Ascending aorta (tissue), 2 donors: ENCODE data around the gene ALOXE3. TPM values are rescaled to one million over a fixed set of nuclear protein-coding genes. Genes with fewer than 3 reads are reported as not detected.

Source experiments
- DNase-seq, 2 donors: peaks; one replicate each; pipeline ENCODE4 v3.0.0-alpha.2; 2019; ENCODE audit warnings: low spot score in 2 of 2
- H3K27ac ChIP-seq, 2 donors: fragments of 200-600 bp; sonication (generic); one replicate each; pipeline ENCODE4 v1.5.1; 2016 to 2017; ENCODE audit warnings: mild to moderate bottlenecking in 1 of 2
- H3K27me3 ChIP-seq: fragments of 200-600 bp; sonication (generic); one replicate; pipeline ENCODE4 v1.5.1; 2017
- H3K36me3 ChIP-seq, 2 donors: fragments of 200-600 bp; sonication (generic); one replicate each; pipeline ENCODE4 v1.5.1; 2016
- H3K4me1 ChIP-seq, 2 donors: fragments of 200-600 bp; sonication (generic); one replicate each; pipeline ENCODE4 v1.5.1; 2016 to 2017; ENCODE audit warnings: mild to moderate bottlenecking in 1 of 2
- H3K4me3 ChIP-seq, 2 donors: fragments of 200-600 bp; sonication (generic); one replicate each; pipeline ENCODE4 v1.5.1; 2016 to 2017; ENCODE audit warnings: mild to moderate bottlenecking in 1 of 2
- H3K9me3 ChIP-seq, 2 donors: fragments of 200-600 bp; sonication (generic); one replicate each; pipeline ENCODE4 v1.5.1; 2016
- intact Hi-C: fragments of 100-400 bp; cut with DNase I; formaldehyde crosslinking; loops from one replicate; pipeline ENCODE4 v1.15.1; 2023
- total RNA-seq: library from RNA; depleted of rRNA; stranded (reverse); fragments of >200 nt; gene quantifications from one replicate; pipeline ENCODE4 v1.1.0, GENCODE V29; 2016
- TF ChIP-seq, protein P1 (sequence below), 3 experiments: fragments of 200-600 bp in 2 of 3; fragments of 450-650 bp in 1 of 3; sonication (generic) in 2 of 3; IDR thresholded peaks; one replicate each; pipeline ENCODE4 v1.5.1; 2016 to 2019; ENCODE audit warnings: antibody characterized with exemption in 3 of 3, mild to moderate bottlenecking in 1 of 3, moderate library complexity in 1 of 3

Gene ALOXE3
- total RNA-seq, 1 donor from 2014 or later, result not detected

DNA sequence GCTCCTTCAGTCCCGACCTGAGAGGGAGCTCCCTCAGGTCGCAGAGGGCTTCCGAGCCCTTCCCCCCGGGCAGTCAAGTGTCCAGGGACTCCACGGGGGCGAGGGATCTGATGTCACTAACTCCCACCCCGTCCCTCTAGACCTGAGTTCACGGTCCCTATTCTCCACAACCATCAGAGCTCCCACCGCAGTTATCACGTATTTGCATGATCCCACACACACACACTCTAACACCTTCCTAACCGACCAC lies 37.6 kb upstream of the ALOXE3 start:
- intact Hi-C loops, result loop anchor here (1.0 to 5.0 kb wide), 3 partner anchors 37 to 674 kb away; partner anchors contain the start of genes POLR2A and SLC35G6
- H3K4me3 ChIP-seq, result peak overlapping the region; percentile 77 to 90
- TF ChIP-seq, protein P1, sequence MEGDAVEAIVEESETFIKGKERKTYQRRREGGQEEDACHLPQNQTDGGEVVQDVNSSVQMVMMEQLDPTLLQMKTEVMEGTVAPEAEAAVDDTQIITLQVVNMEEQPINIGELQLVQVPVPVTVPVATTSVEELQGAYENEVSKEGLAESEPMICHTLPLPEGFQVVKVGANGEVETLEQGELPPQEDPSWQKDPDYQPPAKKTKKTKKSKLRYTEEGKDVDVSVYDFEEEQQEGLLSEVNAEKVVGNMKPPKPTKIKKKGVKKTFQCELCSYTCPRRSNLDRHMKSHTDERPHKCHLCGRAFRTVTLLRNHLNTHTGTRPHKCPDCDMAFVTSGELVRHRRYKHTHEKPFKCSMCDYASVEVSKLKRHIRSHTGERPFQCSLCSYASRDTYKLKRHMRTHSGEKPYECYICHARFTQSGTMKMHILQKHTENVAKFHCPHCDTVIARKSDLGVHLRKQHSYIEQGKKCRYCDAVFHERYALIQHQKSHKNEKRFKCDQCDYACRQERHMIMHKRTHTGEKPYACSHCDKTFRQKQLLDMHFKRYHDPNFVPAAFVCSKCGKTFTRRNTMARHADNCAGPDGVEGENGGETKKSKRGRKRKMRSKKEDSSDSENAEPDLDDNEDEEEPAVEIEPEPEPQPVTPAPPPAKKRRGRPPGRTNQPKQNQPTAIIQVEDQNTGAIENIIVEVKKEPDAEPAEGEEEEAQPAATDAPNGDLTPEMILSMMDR (IDR thresholded peaks at IDR 0.05), result no peak
- DNase-seq, result no peak
- H3K36me3 ChIP-seq, result peaks cover 22 to 24% of the 10 kb centered on the region in 2 donors
- peak overlapping the region; percentile 99 for H3K27ac ChIP-seq
- H3K4me1 ChIP-seq, result peaks cover 8 to 41% of the 10 kb centered on the region in 2 donors
- no peaks in the 10 kb centered on the region for H3K27me3 ChIP-seq
- H3K9me3 ChIP-seq, result no peaks in the 10 kb centered on the region

DNA sequence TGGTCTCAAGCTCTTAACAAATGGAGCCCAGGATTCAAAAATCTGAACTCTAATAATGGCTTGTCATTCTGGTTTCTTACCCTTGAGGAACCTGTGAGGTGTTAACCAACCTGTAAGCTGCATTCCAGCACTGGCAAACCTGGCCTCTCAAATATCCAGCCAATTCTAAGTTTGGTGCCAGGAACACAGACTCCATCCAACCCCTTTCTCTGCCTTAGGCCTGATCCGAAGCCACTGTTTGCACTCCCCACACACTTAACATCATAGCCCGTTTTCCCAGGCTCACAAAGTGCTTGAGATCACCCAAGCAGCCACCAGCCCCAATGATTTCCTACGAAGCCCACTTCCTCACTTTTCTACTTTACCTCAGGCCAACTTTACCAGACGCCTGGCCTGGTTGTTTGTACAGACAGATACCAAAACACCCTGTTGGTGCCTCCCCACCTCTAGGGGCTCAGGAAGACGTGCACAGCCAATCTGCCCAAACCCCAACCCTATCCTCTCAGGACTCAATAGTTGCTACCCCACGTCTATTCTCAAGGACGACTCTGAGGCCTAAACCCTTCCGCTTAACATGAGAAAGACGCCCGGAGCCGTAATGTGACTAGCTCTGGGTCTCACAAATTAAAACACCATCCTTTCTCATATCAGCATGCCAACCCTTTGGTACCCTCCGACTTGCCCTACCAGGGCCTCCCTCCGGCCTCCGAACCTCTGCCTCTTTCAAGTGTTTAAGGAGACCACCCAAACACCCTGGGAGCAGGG lies 37.1 kb upstream of the ALOXE3 start:
- TF ChIP-seq, protein P1 (IDR thresholded peaks at IDR 0.05), result no peak
- Histone ChIP-seq H3K4me3 (peak overlapping the region; percentile 77 to 90), H3K9me3 (no peaks in the 10 kb centered on the region), H3K4me1 (peaks cover 12 to 41% of the 10 kb centered on the region in 2 donors), H3K27me3 (no peaks in the 10 kb centered on the region), H3K36me3 (peaks cover 23 to 24% of the 10 kb centered on the region in 2 donors), H3K27ac (peak overlapping the region; percentile 99)
- intact Hi-C loops, result loop anchor here (5.0 kb wide), 2 partner anchors 313 to 673 kb away; partner anchors contain the start of genes POLR2A and SLC35G6
- DNase-seq, result no peak

DNA sequence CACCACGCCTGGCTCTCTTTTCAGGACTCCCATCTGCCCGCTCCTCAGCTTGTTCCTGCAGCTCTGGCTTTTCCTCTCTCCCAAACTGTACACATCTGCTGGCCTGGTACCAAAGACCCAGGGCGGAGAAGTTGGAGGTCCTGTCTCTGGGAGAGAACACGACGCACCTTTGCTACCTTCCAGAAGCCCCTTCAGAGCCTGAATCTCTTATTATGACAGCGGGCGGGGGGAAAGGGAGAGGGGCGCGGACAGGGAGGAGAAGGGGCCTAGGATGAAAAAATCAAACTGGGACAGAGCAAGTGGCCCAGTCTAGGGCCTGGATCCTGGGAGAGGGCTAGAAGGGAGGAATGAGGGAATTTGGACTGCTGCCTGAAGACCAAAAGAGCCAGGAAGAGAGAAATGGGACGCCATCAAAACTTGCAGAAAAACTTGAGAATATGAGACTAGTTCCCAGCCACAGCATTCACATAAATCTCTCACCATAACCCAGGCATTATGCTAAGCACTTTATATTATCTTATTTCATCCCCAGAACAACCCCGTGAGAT lies 36.4 kb upstream of the ALOXE3 start:
- H3K9me3 ChIP-seq, result no peaks in the 10 kb centered on the region
- intact Hi-C loops, result loop anchor here (1.0 to 5.0 kb wide), 3 partner anchors 33 to 672 kb away; partner anchors contain the start of genes POLR2A and SLC35G6
- peak overlapping the region; percentile 77 to 90 for H3K4me3 ChIP-seq
- no peak for DNase-seq
- H3K4me1 ChIP-seq, result peaks cover 15 to 47% of the 10 kb centered on the region in 2 donors
- peaks cover 26 to 31% of the 10 kb centered on the region in 2 donors for H3K36me3 ChIP-seq
- H3K27me3 ChIP-seq, result no peaks in the 10 kb centered on the region
- H3K27ac ChIP-seq, result peak overlapping the region; percentile 99
- TF ChIP-seq, protein P1 (IDR thresholded peaks at IDR 0.05), result no peak

DNA sequence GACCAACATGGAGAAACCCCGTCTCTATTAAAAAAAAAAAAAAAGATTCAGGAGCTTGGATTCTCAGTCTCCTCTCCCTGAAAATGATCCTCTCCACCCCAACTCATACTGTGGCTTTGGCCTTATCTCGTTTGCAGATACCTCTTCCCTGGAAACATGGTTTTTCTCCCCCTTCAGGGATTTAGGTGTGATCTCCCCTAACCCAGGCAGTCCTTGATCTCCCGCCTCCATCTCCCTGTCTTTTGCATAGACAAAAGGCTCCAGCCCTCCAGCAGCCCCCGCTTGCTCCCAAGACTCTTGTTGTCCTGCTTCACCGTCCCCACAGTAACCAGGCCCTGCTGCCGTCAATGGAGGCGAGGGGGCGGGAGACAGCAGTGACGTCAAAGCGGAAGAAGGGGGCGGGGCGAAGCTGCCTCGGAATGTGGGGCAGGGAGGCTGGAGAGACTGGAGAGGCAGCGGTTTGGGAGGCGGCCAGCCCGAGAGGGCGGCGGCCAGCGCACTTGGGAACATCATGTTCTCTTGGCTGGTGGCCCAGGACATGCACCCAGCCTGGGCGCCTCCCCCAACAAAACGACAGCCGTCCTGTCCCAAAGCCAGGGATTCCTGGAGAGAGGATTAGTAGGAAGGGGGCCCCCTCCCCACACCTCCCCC lies 35.8 kb upstream of the ALOXE3 start:
- Histone ChIP-seq H3K27me3 (no peaks in the 10 kb centered on the region), H3K36me3 (peaks cover 31 to 32% of the 10 kb centered on the region in 2 donors), H3K4me1 (peaks cover 15 to 50% of the 10 kb centered on the region in 2 donors), H3K4me3 (peak overlapping the region; percentile 80 to 90), H3K27ac (peak overlapping the region; percentile 99), H3K9me3 (no peaks in the 10 kb centered on the region)
- TF ChIP-seq, protein P1 (IDR thresholded peaks at IDR 0.05), result no peak
- intact Hi-C loops, result loop anchor here (1.0 kb wide), 1 partner anchor 33 kb away; no protein-coding TSS in a partner anchor
- peak; percentile 99 to 100 for DNase-seq

DNA sequence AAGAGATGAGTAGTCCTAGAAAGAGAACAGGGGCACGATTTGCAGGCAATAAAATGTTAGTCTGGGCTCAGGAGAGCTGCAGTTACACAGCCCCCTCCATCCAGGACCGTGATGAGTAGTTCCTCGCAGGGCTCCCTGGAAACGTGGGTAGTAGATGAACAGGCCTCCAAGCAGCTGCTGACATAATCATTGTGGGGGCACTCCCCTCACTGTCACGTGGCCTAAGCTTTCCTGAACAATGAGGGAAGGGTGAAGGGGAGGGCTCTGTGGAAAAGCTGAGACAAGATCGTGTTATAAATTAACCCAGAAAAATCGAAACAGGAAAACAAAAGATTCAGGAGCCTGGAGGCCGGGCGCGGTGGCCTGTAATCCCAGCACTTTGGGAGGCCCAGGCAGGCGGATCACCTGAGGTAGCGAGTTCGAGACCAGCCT lies 35.2 kb upstream of the ALOXE3 start:
- DNase-seq, result peak; percentile 74 to 94
- Histone ChIP-seq H3K4me1 (peaks cover 15 to 53% of the 10 kb centered on the region in 2 donors), H3K9me3 (no peaks in the 10 kb centered on the region), H3K36me3 (peaks cover 37% of the 10 kb centered on the region in 2 donors), H3K27me3 (no peaks in the 10 kb centered on the region), H3K27ac (peak overlapping the region; percentile 99), H3K4me3 (peak overlapping the region; percentile 80 to 90)
- intact Hi-C loops, result no loop called here
- TF ChIP-seq, protein P1 (IDR thresholded peaks at IDR 0.05), result no peak
